SH-SY5Y (cell line): ENCODE results near the gene GATB.

Experiments
- GATA2 ChIP-seq: IDR thresholded peaks from 2 replicates; pipeline ENCODE4 v1.6.1; 2011; ENCODE audit warnings: mild to moderate bottlenecking, low read depth, low read length
- GATA3 ChIP-seq: IDR thresholded peaks from 2 replicates; pipeline ENCODE4 v1.6.1; 2011; ENCODE audit warnings: low read depth, mild to moderate bottlenecking, low read length, moderate library complexity

GRCh38 chr4:151792995-151793394 lies 32.2 kb upstream of the GATB start:
- no peak for TF ChIP-seq GATA3
- no peak for TF ChIP-seq GATA2
